CD14-positive monocyte (primary cell): ENCODE measurements around the gene LGALS1. TPM values are rescaled to one million over a fixed set of nuclear protein-coding genes. Genes with fewer than 3 reads are reported as not detected.

Source experiments
- DNase-seq, 3 donors: peaks; one replicate each; pipeline ENCODE4 v3.0.0-alpha.2; 2011 to 2022
- H2AFZ ChIP-seq: 2 replicates; pipeline ENCODE4 v1.6.0; 2012; ENCODE audit warnings: mild to moderate bottlenecking, low read depth, low read length, inconsistent platforms; ENCODE audit not compliant: insufficient read depth, poor library complexity, severe bottlenecking
- H3K27ac ChIP-seq, 2 donors: 1 replicate in 1 of 2; 2 replicates in 1 of 2; pipeline ENCODE4 v1.5.1; 2012 to 2013; ENCODE audit warnings: low read length in 2 of 2, control low read depth in 1 of 2, inconsistent platforms in 1 of 2, low read depth in 1 of 2, mild to moderate bottlenecking in 1 of 2
- H3K27me3 ChIP-seq, 2 donors: one replicate each; pipeline versions ENCODE4 v1.6.0 to v1.6.1; 2011 to 2013; ENCODE audit warnings: low read length in 2 of 2; ENCODE audit not compliant: control insufficient read depth in 2 of 2, insufficient read depth in 2 of 2
- H3K36me3 ChIP-seq, 2 donors: replicated peaks in 1 of 2; 1 replicate in 1 of 2; 2 replicates in 1 of 2; pipeline versions ENCODE4 v1.5.1 to v1.6.1; 2012 to 2013; ENCODE audit warnings: low read length in 2 of 2, control low read depth in 1 of 2, inconsistent platforms in 1 of 2, mild to moderate bottlenecking in 1 of 2; ENCODE audit not compliant: insufficient read depth in 2 of 2, control insufficient read depth in 1 of 2
- H3K4me1 ChIP-seq, 2 donors: 1 replicate in 1 of 2; 2 replicates in 1 of 2; pipeline versions ENCODE4 v1.5.1 to v1.6.1; 2012 to 2013; ENCODE audit warnings: low read length in 2 of 2, control low read depth in 1 of 2, inconsistent platforms in 1 of 2, mild to moderate bottlenecking in 1 of 2, moderate library complexity in 1 of 2; ENCODE audit not compliant: insufficient read depth in 2 of 2, control insufficient read depth in 1 of 2
- H3K4me2 ChIP-seq: replicated peaks from 2 replicates; pipeline ENCODE3; 2012; ENCODE audit warnings: low read length, moderate library complexity, mild to moderate bottlenecking; ENCODE audit not compliant: poor library complexity, severe bottlenecking; ENCODE audit errors: extremely low read depth
- H3K4me3 ChIP-seq, 3 experiments: fragments of 200-600 bp in 1 of 3; sonication (generic) in 1 of 3; replicated peaks in 1 of 3; 1 replicate in 2 of 3; 2 replicates in 1 of 3; pipeline ENCODE4 v1.5.1; 2011 to 2013; ENCODE audit warnings: low read length in 3 of 3, mild to moderate bottlenecking in 3 of 3, control low read depth in 2 of 3, low read depth in 2 of 3, inconsistent platforms in 1 of 3, moderate library complexity in 1 of 3
- H3K79me2 ChIP-seq: 2 replicates; pipeline ENCODE4 v1.6.0; 2012; ENCODE audit warnings: mild to moderate bottlenecking, control low read depth, inconsistent platforms, low read length, moderate library complexity; ENCODE audit not compliant: insufficient read depth
- H3K9ac ChIP-seq: 2 replicates; pipeline ENCODE4 v1.6.0; 2017; ENCODE audit warnings: low read length, mild to moderate bottlenecking; ENCODE audit not compliant: insufficient read depth, poor library complexity, severe bottlenecking
- H3K9me3 ChIP-seq, 2 donors: replicated peaks in 1 of 2; 1 replicate in 1 of 2; 2 replicates in 1 of 2; pipeline versions ENCODE4 v1.5.1 to v1.6.1; 2012 to 2013; ENCODE audit warnings: low read length in 2 of 2, control low read depth in 1 of 2; ENCODE audit not compliant: control insufficient read depth in 1 of 2, insufficient read depth in 1 of 2
- H4K20me1 ChIP-seq: 2 replicates; pipeline ENCODE4 v1.6.0; 2012; ENCODE audit warnings: mild to moderate bottlenecking, low read length, control low read depth, moderate library complexity; ENCODE audit not compliant: insufficient read depth
- H3K27ac Mint-ChIP-seq, 7 donors: one replicate each; pipeline ENCODE4 v1.8.0; 2020; ENCODE audit warnings: mild to moderate bottlenecking in 7 of 7, mixed read lengths in 7 of 7, moderate library complexity in 6 of 7, inconsistent platforms in 2 of 7
- H3K27me3 Mint-ChIP-seq, 3 donors: one replicate each; pipeline ENCODE4 v1.8.0; 2021 to 2022; ENCODE audit warnings: low read depth in 3 of 3, mild to moderate bottlenecking in 3 of 3, mixed read lengths in 3 of 3, moderate library complexity in 3 of 3, inconsistent platforms in 1 of 3
- H3K36me3 Mint-ChIP-seq, 2 donors: one replicate each; pipeline ENCODE4 v1.8.0; 2020; ENCODE audit warnings: mixed read lengths in 2 of 2, inconsistent platforms in 1 of 2, mild to moderate bottlenecking in 1 of 2
- H3K4me1 Mint-ChIP-seq: one replicate; pipeline ENCODE4 v1.8.0; 2020; ENCODE audit warnings: mild to moderate bottlenecking, mixed read lengths
- H3K4me3 Mint-ChIP-seq, 2 donors: one replicate each; pipeline ENCODE4 v1.8.0; 2020; ENCODE audit warnings: mild to moderate bottlenecking in 2 of 2, mixed read lengths in 2 of 2, moderate library complexity in 1 of 2
- H3K9me3 Mint-ChIP-seq, 7 donors: one replicate each; pipeline ENCODE4 v1.8.0; 2020 to 2022; ENCODE audit warnings: mixed read lengths in 7 of 7, mild to moderate bottlenecking in 6 of 7, moderate library complexity in 6 of 7, inconsistent platforms in 2 of 7
- CTCF ChIP-seq: fragments of 200-600 bp; IDR thresholded peaks from one replicate; pipeline ENCODE4 v1.8.0; 2022; ENCODE audit warnings: antibody characterized with exemption, mild to moderate bottlenecking
- WGBS: methylation state at CpG from one replicate; pipeline ENCODE4 v1.1.5; 2013; ENCODE audit warnings: missing lambda C conversion rate; ENCODE audit not compliant: insufficient coverage; 5-methylcytosine and 5-hydroxymethylcytosine counted together
- intact Hi-C, 2 donors: fragments of 100-400 bp; cut with micrococcal nuclease; formaldehyde crosslinking; loops; one replicate each; pipeline versions ENCODE4 v1.15.0 to v1.15.1; 2023
- polyA plus RNA-seq, 3 donors: library from polyadenylated mRNA; depleted of rRNA in 1 of 3; unstranded in 2 of 3; stranded (reverse) in 1 of 3; fragments of 300-500 nt in 2 of 3; fragments of >200 nt in 1 of 3; fragmentation: Illumina TruSeq in 2 of 3; gene quantifications; 1 replicate in 2 of 3; 2 replicates in 1 of 3; pipeline ENCODE4 v1.2.3, GENCODE V29; 2012 to 2021

The LGALS1 gene
- polyA plus RNA-seq, 3 donors, result 1,719 to 2,320 (median 1,844) TPM

GRCh38 chr22:37672920-37673455, 2.4 kb upstream of the LGALS1 start:
- Histone ChIP-seq H3K4me1 (peaks cover 57 to 62% of the 10 kb centered on the region in 2 donors), H3K79me2 (peaks cover 47% of the 10 kb centered on the region), H4K20me1 (peaks cover 24% of the 10 kb centered on the region), H3K4me2 (peak overlapping the region; percentile 41), H3K27ac (no peak overlapping the region), H3K9me3 (no peaks in the 10 kb centered on the region), H3K27me3 (no peaks in the 10 kb centered on the region), H3K9ac (no peak overlapping the region), H2AFZ (peak overlapping the region; percentile 59), H3K36me3 (peaks cover under 1 to 2% of the 10 kb centered on the region in 2 donors), H3K4me3 (peak overlapping the region in 1 of 3 experiments; percentile 38)
- no peak for TF ChIP-seq CTCF
- 9% methylated on average over 4 of the region's 11 CpGs for WGBS
- Mint-ChIP-seq H3K27ac (no peak overlapping the region), H3K36me3 (peaks cover 1 to 14% of the 10 kb centered on the region in 2 donors), H3K4me1 (peaks cover 41% of the 10 kb centered on the region), H3K4me3 (peak overlapping the region; percentile 20 to 30), H3K27me3 (peaks cover 0 to 4% (median 2%) of the 10 kb centered on the region in 3 donors), H3K9me3 (no peaks in the 10 kb centered on the region)
- intact Hi-C loops, result loop anchor here in 1 of 2 donors (10.0 kb wide), 2 partner anchors 72 to 172 kb away; partner anchors contain the start of genes ANKRD54 and EIF3L
- DNase-seq, result no peak

DNA sequence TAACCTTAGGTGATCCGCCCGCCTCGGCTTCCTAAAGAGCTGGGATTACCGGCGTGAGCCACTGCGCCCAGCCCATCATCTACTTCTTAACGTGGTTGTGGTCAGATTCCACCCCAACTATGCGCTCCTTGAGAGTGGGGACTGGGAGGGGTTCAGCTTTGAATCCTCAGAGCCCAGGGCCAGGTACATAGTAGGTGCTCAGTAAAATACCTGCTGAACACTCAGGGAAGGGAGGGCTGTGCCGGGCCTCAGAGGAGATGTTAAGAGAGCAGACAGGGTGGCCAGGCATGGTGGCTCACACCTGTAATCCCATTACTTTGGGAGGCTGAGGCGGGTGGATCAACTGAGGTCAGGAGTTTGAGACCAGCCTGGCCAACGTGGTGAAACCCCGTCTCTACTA, 1.2 kb upstream of the LGALS1 start:
- no peak for DNase-seq
- Mint-ChIP-seq H3K27ac (peak overlapping the region; percentile 83 to 94 (median 90)), H3K4me3 (peak overlapping the region in 1 of 2 donors; percentile 57), H3K36me3 (peaks cover 3 to 22% of the 10 kb centered on the region in 2 donors), H3K9me3 (no peaks in the 10 kb centered on the region), H3K4me1 (peaks cover 46% of the 10 kb centered on the region), H3K27me3 (peaks cover 0 to 4% (median 2%) of the 10 kb centered on the region in 3 donors)
- Histone ChIP-seq H3K79me2 (peaks cover 55% of the 10 kb centered on the region), H3K4me1 (peaks cover 62 to 67% of the 10 kb centered on the region in 2 donors), H3K27me3 (no peaks in the 10 kb centered on the region), H4K20me1 (peaks cover 34% of the 10 kb centered on the region), H3K9ac (peak overlapping the region; percentile 27), H3K4me2 (no peak overlapping the region), H3K36me3 (peaks cover 6 to 12% of the 10 kb centered on the region in 2 donors), H3K27ac (peak overlapping the region; percentile 78 to 80), H3K9me3 (no peaks in the 10 kb centered on the region), H2AFZ (peak overlapping the region; percentile 13), H3K4me3 (no peak overlapping the region)
- intact Hi-C loops, result loop anchor here in 1 of 2 donors (10.0 kb wide), 2 partner anchors 71 to 171 kb away; partner anchors contain the start of genes ANKRD54 and EIF3L
- TF ChIP-seq CTCF, result no peak
- WGBS, result 100% methylated on average over 1 of the region's 12 CpGs
